ENCODE results near the gene DYSF.
A peak's percentile ranks its signal among the peaks of the same experiment; 100 is the strongest.

Gene DYSF

DNA sequence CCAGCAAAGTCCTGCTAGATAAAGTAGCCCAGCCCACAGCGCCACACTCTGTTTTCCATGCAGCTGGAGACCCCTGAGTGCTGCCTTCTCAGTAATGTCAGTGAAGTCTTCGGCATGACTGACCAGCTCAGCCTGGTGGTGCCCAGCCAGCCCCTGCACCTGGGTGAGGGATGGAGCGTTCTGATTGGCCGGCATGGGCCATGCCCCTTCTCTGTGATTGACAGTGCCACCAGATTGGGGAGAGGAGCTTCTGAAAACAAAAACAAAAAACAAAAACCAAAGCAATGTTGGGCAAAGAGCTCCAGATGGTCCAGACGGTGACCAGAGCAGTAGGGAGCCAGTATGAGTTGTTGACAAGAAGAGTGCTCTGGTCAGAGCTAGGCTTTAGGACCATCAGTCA lies 122.6 kb downstream of the DYSF start:
- DNase-seq (ENCODE audit: low read depth): no peak

DNA sequence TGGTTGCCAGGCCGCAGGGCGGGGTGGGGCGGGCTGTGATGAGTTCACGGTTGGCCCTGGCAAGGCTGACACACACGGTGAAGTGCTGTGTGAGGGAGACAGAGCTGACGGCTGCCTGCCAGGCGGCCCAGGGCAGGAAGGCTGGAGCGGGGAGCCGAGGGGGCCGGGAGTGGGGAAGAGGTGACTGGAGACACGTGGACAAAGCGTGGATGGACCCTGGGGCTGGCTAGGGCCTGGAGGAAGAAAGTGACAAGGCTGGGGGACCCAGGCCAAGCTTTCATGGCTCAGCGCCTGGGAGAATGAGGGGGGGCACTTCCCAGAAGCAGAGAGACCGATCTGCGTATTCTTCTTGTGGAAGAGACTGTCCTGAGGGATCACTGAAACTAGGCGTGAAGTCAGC lies 123.2 kb downstream of the DYSF start:
- DNase-seq (ENCODE audit: low read depth): no peak

DNA sequence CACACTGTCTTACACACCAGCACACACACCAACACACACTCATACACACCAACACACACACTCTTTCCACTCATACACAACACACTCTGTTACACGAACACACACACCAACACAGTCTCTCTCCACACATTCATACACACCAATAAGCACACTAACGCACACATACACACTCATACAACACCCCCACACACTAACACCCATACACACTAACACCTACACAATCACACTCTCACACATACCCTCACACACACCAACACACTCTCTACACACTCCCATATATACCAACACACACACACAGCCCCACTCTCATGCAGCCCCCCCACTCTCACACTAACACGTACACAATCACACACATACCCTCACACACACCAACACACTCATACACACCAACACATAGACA lies 123.8 kb downstream of the DYSF start:
- no peak for DNase-seq (ENCODE audit: low read depth)

DNA sequence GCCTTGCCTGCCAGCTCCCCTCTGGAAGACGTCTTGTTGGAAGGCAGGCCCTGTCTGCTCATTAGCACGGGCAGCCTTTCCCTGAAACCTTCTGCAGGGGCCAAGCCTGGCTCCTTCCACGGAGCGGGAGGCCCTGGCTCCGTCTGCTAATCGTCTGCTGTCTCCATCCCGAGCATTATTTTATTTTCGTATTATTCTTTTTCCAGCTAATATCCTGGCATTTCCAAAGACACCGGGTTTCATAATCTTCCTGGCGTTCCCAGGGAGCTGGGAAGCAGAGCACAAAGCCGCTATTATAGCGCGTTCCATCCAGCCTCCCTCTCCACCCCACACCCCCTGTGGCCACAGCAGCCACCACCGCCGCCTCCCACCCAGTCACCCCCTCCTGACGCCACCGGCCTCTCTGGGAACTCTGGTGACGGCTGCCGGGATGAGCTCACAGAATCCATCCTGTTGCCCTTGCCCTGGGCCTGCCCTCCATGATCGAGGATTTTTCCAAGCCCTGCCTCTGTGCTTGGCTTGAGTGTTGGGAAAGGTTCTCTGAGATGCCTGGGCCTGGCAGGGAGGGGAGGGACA lies 125.5 kb downstream of the DYSF start:
- DNase-seq (ENCODE audit: low read depth): peak; percentile 3

DNA sequence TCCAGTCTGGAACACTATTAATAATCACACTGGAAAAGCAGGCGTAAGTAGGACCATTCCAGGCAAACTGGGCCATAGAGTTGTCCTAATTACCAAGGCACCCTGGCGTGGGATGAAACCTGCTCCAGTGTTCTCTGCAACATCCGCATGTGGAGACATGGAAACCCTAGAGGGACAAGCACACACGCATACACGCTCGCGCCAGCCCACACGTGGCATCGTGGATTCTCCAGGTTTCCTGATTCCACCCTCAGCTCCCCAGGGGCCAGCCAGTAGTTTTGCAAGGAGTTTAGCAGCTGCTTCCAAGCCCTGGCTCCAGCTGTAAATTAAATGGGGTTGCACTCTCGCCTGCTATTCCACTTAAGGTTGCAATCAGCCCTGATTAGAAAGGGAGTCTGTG lies 127.7 kb downstream of the DYSF start:
- no peak for DNase-seq (ENCODE audit: low read depth)

DNA sequence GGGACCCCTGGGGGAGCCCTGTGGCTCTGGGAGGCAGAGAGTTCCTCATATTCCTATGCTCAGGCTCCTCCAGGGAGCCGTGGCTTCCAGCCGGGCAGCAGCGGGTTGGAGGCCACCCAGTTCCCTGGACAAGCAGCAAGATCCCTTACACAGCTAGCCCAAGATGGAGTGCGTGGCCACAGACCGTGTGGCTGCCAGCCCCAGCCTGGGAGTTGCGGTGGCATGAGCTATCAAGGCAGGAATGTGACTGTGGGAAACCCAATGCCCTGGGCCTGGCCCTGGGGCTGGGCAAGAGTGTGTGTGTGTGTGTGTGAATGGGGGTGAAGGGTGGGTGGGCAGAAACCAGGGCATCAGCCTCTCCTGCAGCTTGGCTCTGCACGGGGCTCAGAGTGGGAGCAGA lies 130.5 kb downstream of the DYSF start:
- no peak for DNase-seq (ENCODE audit: low read depth)

DNA sequence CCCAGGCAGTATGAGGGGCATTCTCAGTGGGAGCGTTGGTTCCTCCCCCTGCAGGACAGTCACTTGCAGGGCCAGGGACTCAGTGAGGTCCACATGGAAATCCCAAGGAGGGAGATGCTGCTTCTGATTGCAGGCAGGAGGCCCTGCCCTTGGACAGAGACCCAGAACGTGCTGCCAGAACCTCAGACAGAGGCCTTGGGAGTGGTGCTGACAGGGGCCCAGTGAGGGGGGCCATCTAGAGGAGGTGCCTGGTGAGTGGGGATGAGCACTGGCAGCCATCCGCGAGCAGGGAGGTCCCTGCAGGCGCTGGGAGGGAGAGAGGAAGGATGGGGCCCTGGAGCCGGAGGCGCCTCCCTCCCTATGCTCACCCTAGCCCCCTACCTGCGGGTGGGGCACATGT lies 133.1 kb downstream of the DYSF start:
- DNase-seq (ENCODE audit: low read depth): no peak

DNA sequence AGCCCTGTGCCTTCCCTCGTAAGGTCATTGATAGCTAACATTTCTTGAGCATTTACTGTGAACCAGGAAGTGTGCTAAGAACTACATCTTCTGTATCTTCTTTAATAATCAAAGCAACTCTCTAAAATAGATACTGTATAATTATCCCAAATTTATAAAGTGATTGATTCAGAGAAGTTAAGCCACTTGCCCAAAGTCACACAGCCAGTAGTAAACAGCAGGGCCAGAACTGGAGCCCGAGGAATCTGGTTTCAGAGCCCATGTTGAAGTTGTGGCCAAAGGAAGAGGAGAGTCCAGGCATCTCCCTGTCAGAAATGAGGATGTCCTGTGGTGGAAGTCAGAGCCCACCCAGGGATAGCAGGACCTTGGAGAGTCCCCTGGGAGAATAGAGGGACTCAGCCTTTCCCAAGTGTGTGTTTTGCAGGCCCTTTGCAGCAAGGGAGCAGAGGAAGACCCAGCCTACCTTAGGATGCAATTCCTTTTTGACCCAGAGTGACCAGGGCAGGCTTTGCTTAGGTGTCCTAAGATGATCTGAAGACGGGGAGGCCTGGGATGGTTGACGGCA lies 134.2 kb downstream of the DYSF start:
- DNase-seq (ENCODE audit: low read depth): no peak

DNA sequence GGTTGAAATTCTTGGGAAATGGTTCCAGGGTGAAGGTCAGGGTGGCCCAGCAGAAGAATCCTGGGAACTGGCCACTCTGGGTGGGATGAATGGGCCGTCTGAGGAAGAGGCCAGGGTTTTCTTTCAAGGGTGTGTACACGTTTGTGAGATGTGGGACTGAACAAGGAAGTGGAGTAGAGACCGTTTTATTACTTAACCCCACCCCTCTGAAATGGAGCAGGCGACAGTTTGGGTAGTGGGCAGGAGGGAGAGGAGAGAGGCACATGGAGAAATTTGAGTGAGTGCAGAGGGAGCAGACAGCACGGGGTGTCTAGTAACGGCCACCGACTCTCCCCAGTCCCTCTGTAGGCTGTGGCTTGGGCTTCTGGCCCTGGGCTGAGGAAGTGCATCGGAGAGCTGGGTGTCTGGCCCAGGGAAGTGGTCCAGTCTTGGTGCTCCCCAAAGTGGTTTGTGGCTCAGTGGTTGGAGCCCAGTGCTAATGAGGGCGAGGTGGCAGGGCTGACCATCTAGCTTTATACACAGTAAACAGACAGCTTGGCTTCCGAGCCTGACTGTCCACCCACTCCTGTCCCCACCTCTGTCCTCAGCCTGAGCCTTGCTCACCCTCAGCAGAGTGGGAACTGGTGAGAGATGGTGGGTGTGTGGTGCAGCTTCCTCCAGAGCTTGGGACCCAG lies 135.3 kb downstream of the DYSF start:
- DNase-seq (ENCODE audit: low read depth): no peak

DNA sequence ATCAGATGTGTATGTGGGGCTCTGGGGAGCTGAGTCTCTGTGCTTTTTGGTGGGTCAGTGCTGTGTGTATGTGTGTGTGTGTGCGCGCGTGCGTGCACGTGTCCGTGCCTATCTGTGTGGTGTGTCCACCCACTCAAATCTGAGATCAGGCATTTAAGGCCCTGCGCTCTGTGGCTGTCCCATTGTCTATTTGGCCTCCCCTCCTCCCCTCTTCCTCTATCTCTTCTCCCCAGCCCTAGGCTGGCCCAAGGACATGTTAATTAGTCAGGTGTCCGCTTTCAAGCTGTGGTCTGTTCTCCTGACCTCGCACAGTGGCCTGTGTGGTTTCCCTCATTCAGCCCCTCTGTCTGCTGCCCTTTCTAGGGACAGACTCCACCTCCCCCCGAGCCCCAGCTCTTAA lies 136.4 kb downstream of the DYSF start:
- no peak for DNase-seq (ENCODE audit: low read depth)

DNA sequence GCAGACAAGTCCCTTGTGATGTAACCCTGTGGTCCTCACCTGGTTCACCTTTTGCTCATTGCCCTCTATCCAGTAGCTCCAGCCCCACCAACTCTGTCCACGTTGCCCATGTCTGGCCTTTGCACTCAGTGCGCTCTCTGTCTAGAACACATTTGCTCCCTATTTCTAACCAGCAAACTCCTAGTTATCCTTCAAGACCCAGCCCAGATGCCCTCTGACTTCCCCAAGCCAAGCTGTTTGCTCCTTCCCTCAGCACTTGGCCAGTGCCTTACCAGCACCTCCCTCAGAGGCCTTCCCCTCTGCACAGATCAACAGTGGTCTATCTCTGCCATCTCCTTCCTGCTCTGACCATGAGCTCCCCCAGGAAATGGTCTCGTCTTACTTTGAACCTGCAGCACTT lies 137.7 kb downstream of the DYSF start:
- no peak for DNase-seq (ENCODE audit: low read depth)

DNA sequence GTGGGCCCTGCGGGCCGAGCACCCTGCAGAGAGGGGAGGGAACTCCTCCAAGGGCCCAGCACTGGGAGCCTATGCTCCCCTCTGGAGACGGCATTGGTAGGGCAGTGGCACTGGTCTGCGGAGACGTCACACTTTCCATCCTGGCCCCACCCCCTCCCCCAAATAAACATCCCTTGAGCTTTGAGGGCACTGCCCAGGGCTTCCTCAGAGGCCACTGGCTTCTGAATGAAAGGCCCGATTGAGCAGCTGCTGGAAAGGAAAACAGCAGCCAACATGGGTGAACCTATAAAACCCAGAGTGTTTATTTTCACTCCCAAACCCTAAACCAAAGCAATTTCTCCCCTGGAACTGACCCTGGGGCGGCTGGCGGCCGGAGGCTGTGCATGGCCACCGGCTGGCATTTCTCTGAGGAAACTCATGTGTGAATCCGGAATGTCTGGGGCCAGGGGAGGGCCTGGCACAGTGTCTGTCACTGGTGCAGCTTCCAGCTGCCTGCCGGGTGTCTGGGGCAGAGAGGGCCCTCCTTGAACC lies 138.9 kb downstream of the DYSF start:
- DNase-seq (ENCODE audit: low read depth): no peak

DNA sequence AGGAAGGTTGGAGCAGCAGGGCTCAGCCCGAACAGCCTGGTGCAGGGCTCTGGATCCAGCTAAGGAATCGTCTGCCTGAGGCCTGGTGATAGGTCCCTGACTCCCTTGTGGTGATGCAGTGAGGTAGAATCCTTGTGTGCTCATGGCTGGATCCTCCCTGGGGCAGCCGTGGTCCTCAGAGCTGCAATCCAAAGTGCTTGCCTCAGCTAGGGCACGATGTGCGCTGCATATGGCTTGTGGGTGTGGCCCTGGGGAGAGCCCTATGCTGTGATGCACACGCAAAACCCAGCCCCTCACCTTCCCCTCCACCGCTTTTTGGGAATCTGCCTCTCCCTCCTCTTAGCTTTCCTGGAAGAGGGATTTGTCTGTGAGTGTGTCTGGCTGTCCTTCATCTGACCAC lies 142.2 kb downstream of the DYSF start:
- DNase-seq (ENCODE audit: low read depth): no peak

DNA sequence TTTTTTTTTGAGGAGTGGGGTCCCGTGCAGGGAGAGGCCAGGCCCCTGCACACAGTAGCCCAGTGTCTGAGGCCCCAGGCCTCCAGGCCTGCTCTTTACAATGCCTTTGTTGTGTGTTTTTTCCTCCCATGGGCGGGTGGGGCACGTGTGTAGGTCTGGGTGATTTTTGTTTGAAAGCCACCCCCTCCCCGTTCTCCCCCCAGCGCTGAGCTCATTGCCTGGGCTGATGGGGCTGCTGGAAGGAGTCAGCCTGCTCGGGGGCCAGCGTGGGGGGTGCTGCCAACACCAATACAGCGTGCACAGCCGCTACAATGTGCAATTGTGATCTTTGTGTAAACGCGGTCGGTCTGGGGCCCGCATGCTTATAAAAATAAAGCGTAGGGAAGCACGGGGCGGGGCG lies 142.7 kb downstream of the DYSF start:
- DNase-seq (ENCODE audit: low read depth): no peak

DNA sequence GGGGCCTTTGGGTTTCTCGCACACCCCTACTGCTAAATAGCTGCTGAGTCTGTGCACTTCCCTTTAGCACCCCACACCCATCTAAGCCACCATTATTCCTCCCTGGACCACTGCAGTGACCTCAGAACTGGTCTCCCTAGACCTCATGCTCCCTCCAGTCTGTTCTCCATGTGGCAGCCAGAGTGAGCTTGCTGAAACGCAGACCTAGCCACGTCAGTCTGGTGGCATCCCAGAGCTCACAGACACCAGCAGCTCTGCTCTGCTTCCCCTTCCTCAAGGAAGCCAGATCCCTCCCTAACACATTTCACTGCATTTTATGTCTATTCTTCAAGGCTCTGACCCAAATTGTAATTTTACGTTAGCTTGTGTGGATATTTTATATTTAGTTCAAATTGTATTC lies 144.4 kb downstream of the DYSF start:
- no peak for DNase-seq (ENCODE audit: low read depth)

DNA sequence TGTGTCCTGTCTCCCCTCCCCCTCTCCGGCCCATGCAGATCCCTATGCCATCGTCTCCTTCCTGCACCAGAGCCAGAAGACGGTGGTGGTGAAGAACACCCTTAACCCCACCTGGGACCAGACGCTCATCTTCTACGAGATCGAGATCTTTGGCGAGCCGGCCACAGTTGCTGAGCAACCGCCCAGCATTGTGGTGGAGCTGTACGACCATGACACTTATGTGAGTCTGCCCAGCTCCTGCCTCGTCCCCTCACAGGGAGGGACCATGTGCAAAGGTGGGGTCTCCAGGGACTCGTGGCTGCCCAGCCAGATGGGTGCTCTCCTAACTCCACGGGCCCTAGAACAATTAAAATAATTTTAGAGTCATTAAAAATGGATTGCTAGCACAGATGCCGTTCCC lies 145.2 kb downstream of the DYSF start:
- DNase-seq (ENCODE audit: low read depth): no peak

DNA sequence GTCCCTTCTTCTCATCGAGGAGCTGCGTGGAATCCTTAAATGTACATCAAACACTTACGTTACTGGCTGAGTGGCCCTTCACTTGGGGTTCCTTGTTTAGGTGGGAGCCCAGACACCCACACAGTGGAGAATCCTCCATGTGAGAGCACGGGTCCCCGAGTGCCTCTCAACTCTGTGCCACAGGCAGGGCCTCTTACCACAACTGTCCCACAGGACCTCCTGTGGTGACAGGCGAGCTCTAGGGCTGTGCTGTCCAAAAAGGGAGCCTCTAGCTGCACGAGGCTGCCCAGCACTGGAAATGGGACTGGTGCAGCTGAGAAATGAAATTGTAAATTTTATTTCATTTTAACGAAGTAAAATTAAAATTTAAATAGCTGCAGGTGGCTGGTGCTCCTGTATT lies 145.7 kb downstream of the DYSF start:
- DNase-seq (ENCODE audit: low read depth): no peak

DNA sequence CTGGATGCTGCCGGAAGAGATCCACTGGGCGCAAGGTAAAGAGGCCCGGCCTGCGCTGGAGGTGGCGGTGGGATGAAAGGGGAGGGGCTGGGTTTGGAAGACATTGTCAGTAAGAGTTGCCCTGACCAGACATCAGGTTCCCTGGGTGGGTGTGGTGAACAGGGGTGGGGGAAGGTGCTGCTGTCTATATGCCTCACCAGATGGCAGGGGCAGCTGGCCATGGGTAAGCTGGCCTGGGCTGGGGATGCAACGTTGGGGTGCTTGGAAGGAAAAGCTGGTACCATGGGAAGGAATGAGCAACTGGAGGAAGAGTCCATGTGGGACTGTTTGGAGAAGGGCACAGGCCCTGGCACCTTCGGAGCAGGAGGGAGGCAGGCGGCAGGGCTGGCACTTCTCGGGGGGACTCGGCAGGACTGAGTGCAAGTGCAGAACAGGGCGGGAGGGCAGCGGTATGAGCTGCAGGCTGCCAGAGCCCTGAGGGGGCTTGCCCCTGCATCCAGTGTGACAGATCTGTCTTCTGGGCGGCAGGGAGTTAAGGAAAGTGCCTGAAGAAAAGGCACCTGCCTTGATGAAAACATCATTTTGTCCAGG lies 146.4 kb downstream of the DYSF start:
- no peak for DNase-seq (ENCODE audit: low read depth)

DNA sequence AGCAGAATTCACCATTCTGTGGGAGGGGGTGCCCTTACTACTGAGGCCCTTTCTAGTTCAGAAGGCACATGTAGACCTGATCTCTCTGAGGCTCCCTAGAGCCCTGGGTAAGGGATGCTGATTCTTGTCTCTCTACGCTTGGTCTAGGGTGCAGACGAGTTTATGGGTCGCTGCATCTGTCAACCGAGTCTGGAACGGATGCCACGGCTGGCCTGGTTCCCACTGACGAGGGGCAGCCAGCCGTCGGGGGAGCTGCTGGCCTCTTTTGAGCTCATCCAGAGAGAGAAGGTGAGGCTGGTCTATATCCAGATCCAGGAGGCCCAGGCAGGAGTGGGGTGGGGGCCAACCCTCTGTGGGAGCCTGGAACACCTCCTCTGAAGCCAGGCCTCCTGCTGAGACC lies 147.2 kb downstream of the DYSF start:
- no peak for DNase-seq (ENCODE audit: low read depth)

DNA sequence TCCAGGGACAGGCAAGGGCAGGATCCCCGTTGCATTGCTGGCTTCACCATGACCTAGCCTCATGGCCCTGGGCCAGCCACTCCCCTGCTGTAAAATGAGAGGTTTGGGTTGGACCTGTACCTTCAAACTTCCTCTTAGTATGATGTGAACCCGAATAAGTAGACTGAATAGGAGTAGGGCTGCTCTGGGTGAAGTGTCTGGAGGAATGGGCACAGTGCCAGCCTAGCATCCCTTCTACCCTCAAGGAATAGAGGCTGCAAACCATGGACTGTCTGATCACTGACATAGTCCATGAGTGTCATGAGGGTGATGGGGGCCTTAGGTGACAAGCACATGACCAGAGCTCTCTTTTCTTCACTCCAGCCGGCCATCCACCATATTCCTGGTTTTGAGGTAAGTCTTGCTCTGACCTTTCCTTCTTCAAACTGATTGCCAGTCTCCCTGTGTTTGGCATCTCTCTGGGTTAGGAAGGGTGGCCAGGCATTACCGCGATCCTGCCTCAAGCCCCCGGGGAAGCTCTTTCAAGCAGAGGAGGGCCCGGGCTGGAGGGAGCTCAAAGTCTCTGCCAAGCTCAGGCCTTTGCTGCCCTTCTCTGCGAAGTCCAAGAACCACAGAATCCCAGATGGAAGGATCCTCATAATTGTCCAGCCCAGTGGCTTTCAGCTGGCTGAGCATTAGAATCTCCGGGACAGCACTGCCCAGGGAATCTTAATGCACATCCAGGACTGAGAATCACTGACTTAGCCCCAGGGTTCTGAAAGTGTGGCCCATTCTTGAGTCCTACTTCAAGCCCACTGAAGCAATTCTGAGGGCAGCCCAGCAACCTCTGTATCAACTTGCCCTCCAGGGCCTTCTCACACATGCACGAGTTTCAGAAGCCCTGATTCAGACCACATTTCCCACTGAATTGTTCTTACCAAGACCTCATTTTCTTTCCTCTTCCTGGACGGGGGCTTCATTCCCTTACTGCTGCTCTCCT lies 148.1 kb downstream of the DYSF start:
- no peak for DNase-seq (ENCODE audit: low read depth)

DNA sequence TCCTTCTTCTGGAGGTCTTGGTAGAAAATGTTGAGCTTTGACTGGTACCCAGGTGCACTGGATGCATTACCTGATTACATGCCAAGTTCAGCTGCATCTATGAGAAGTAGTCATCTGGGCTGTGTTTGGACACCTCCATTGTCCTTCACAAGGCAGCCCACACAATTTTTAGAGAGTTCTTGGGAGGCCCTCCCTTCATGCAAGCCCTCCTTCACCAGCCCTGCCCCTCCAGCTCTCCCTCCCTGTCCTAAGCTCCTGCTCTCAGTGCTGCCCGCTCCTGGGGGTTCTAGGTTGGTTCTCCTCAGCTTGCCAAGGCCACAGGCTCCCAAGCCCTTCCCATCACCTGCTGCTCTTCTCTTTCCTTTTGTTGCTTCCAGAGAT lies 148.7 kb downstream of the DYSF start:
- DNase-seq (ENCODE audit: low read depth): no peak

DNA sequence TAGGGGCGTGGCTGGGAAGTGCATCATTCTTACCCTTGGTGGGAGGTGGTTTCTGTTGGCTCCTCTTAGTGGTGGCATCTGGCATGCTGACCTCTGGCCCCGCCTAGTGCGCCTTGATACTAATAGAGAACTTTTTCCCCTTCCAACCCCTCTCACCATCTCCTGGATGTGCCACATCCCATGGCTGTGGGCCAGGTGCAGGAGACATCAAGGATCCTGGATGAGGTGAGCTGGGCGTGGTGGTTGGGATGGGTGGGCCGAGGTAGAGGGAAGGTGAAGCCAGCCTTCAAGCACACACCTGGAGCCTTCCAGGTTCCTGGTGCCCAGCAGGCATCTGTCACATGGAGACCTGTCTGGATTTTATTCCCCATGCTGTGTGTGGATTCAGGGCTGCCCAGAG lies 149.2 kb downstream of the DYSF start:
- DNase-seq (ENCODE audit: low read depth): no peak
